ENCODE data around the gene SNAP23.

SNAP23 gene

DNA sequence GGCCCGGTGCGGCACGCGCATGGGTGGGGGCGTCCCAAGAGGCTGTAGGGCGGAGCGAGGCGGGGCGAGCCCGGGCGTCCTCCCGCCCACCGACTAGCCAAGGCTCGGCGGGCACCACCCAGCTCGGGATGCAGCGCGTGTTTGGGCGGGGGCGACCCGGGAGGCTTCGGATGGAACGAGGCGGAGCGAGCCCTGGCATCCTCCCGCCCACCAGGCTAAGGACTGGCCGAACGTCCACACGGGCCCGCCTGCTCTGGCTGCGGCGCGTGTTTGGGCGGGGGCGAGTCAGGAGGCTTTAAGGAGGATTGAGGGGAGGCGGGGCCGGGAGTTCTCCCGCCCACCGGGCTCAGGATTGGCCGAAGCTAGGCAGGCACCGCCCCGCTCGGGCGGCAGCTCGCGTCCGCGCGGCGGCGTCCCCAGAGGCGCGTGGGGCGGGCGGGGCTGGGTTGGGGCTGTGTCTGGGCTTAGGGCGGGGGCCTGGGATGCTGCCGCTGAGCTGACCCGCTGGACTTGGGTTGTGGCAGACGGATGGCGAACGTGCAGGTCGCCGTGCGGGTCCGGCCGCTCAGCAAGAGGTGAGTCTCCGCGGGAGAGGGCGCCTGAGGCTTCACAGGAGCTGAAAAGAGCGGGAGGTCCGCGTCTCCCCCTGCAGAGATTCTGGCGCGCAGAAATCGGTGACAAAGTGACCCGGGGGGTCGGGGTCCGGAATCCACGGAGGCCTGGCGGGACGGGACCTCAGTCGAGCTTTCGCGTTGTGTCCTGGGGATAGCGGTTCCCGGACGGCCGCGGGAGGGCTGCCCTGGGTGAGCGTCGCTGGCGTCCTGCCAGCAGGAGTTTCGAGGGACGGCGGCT, 80.0 kb downstream of the SNAP23 start, which contains the start of gene STARD9:
Gene STARD9, plus strand, starts transcription at position 419 of the 852 bp plus-strand sequence. Its CDS starts 110 bp downstream, at position 529.
- peak; percentile 86 for DNase-seq (ENCODE audit: low read depth)

DNA sequence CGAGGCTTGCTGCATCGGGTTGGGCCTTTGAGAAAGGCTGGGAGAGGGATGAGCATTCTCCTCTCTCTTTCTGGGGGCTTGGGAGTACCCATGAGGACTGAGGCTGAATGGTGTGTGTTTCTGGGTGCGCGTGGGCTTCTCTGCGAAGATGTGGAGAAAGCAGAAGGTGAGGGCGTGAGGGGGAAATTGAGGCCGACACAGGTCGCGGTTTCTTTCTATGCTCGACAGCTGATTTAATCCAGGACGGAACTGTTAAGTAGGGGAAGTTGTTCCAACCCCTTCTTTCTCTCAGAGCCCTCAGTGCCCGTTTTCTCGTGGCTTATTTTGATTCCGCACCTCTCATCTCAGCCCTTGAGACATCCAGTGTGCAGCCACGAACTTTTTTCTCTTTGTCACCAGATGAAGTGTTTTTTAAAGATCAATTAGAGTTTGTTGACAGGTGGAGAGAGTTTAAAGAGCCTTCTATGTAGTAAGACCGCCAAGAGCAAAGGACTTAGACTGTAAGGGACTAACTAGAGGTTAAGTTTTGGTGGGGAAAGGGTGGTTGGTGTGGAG, 80.7 kb downstream of the SNAP23 start:
- no peak for DNase-seq (ENCODE audit: low read depth)

DNA sequence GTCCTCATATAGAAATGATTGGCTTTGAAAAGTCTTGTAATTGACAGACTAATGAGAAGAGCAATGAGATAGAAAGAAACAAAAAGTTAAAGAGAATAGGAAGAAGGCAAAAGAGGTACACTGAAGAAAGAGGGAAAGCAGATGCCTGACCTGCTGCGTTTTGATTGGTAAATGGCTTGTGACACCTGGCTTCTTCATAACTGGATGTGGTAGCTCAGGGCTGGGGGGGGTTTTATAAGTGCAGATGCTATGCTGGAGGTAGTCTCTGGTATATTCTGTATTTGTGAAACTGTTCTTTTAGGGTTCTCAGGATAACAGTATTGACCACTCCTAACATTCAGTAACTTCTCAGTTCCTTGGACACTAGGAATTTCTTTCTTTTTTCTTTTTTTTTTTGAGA, 81.3 kb downstream of the SNAP23 start:
- DNase-seq (ENCODE audit: low read depth): no peak

DNA sequence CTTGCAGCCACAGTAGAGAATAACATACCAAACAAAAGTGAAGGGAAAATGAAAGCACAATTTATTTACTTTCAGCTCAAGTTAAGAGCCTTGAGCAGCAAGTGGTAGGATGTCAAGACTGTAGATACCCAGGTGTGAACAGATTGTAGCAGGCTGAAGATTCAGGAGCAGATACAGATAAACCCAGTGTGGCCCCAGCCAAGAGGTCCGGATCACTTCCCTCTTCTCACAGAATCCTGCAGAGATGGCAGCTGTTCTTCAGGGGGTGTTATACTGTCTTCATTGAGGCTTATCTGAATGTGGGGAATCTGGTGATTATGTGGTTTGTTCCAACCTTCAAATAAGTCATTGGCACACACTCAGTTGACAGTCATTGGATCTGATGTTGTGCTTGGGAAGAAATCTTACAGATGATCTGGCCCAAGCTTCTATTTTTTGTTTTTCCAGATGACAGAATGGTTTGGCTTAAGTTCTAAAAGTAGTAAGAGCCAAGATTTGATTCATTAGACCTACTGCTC, 82.1 kb downstream of the SNAP23 start:
- DNase-seq (ENCODE audit: low read depth): no peak

DNA sequence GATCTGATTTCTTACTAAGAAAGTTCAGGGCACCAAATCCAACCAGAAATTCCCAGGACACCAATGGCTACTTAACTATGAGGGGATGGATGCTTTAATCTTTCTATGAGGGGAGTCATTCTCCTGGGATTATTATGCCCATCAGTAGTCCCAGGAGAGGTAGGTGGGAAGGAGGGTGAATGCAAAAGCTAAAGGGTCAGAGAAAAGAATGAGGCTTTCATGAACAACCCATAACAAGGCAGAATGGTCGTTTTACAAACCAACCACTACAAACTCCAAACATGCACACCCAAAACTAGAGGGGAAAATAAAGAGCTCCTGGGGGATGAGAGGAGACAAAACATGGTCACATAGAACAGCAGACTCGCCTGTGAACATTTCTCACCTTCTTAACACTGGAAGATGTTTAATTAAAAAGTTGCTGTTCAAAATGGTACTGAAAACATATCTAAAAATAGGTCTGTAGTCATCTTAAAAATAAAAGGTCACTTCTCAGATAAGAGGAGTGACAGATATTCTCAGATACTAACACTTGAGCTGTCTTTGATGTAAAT, 83.6 kb downstream of the SNAP23 start:
- no peak for DNase-seq (ENCODE audit: low read depth)

DNA sequence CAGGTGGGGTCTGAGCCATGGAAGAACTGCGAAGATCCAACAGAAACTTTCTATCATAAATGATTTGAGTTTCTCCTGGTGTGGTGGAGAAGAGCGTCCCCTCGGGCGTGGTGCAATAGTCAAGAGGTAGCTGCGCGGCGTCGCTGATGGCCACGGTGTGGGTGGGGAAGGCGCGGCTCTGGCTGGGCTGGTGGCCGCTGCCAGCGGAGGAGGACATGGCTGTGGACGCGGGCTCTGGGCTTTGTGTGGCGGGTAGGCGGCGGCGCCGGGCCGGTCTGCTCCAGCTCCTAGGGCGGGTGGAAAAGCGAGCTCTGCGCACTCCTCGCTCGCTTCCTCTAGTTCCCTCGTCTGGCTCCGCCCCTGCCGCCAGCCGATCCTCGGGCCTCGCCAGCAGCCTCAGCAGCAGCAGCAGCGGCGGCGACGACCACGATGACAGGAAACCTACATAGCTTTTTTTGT, 85.9 kb downstream of the SNAP23 start:
- peak; percentile 64 for DNase-seq (ENCODE audit: low read depth)
